ENCODE data around the gene EIF2B2.

- TF ChIP-seq, protein P1, sequence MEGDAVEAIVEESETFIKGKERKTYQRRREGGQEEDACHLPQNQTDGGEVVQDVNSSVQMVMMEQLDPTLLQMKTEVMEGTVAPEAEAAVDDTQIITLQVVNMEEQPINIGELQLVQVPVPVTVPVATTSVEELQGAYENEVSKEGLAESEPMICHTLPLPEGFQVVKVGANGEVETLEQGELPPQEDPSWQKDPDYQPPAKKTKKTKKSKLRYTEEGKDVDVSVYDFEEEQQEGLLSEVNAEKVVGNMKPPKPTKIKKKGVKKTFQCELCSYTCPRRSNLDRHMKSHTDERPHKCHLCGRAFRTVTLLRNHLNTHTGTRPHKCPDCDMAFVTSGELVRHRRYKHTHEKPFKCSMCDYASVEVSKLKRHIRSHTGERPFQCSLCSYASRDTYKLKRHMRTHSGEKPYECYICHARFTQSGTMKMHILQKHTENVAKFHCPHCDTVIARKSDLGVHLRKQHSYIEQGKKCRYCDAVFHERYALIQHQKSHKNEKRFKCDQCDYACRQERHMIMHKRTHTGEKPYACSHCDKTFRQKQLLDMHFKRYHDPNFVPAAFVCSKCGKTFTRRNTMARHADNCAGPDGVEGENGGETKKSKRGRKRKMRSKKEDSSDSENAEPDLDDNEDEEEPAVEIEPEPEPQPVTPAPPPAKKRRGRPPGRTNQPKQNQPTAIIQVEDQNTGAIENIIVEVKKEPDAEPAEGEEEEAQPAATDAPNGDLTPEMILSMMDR (IDR thresholded peaks at IDR 0.05), result no peak
- no peak for TF ChIP-seq POLR2A (IDR thresholded peaks at IDR 0.05)
Measured at GRCh38 chr14:74974364-74975058, 28.2 kb upstream of the EIF2B2 start.

Data from lower leg skin (tissue), 3 donors.